NCI-H1417 (cell line): ENCODE data around the gene PSME2.
A peak's percentile ranks its signal among the peaks of the same experiment; 100 is the strongest.

Experiments used
- DNase-seq, 3 experiments: peaks; one replicate each; lab custom pipeline; 2025; lab: John Stamatoyannopoulos, UW

Gene PSME2

DNA sequence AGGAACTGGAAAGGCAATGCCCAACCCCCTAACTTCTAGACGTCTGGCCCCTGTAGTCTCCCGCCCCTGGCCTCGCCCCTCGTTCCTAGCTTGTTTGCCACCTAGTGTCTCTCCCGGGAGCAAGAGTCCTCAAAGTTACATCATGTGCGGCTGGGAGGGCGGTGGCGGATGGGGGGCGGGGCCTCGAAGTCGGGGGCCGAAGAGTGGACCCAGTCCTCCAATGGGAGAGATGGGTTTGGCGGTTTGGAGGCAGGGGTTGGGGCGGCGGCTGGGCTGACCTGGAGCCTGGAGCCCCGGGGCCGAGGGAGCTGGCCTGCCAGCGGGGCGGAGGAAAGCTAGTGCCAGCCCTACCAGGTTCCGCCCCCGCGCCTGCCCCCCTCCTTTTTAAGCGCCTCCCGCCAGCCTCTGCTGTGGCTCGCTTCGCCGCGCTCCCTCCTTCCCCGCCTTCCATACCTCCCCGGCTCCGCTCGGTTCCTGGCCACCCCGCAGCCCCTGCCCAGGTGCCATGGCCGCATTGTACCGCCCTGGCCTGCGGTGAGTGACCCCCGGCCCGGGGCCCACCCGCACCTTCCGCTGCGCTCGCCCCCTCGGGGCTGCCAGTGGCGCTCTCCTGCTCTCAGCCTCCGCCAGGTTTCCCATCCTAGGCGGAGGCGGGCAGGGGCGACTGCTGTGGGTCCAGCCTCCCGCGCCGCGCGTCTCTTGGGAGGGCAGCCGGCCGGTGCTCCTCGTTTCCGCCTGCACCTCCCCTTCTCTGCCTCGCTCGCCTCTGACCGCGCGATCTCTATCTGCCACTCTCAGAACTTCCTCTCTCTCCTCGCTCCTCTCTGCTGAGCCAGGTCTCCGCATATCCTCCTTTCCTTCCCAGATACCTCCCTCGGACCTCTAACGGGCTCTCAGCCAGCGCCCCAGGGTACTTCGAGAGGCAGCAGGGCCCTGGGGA lies 52.2 kb downstream of the PSME2 start, which contains the start of gene PCK2:
Gene PCK2, plus strand, starts transcription at position 411 of the 940 bp plus-strand sequence. Its CDS starts 95 bp downstream, at position 506.
- peak; percentile 87 to 97 (median 94) for DNase-seq
